T-helper 1 cell treated with Interleukin-12 subunit alpha and Interleukin-12 subunit beta and Interleukin-4 antibody, amounts not matched to agents 30 μg/mL and 1 μg/mL, for 36 hours (primary cell): Measurements from ENCODE around the gene RND1.

Experiments used
- H3K27ac Mint-ChIP-seq: one replicate; pipeline ENCODE4 v1.8.0; 2021; ENCODE audit warnings: mild to moderate bottlenecking, mixed read lengths
- H3K27me3 Mint-ChIP-seq: one replicate; pipeline ENCODE4 v1.8.0; 2021; ENCODE audit warnings: low read depth, mixed read lengths
- H3K36me3 Mint-ChIP-seq: one replicate; pipeline ENCODE4 v1.8.0; 2021; ENCODE audit warnings: low read depth, mixed read lengths
- H3K4me1 Mint-ChIP-seq: one replicate; pipeline ENCODE4 v1.8.0; 2021; ENCODE audit warnings: low read depth, mixed read lengths
- H3K4me3 Mint-ChIP-seq: one replicate; pipeline ENCODE4 v1.8.0; 2021; ENCODE audit warnings: mild to moderate bottlenecking, moderate library complexity, mixed read lengths
- H3K9me3 Mint-ChIP-seq: one replicate; pipeline ENCODE4 v1.8.0; 2021; ENCODE audit warnings: mixed read lengths

RND1 gene

DNA sequence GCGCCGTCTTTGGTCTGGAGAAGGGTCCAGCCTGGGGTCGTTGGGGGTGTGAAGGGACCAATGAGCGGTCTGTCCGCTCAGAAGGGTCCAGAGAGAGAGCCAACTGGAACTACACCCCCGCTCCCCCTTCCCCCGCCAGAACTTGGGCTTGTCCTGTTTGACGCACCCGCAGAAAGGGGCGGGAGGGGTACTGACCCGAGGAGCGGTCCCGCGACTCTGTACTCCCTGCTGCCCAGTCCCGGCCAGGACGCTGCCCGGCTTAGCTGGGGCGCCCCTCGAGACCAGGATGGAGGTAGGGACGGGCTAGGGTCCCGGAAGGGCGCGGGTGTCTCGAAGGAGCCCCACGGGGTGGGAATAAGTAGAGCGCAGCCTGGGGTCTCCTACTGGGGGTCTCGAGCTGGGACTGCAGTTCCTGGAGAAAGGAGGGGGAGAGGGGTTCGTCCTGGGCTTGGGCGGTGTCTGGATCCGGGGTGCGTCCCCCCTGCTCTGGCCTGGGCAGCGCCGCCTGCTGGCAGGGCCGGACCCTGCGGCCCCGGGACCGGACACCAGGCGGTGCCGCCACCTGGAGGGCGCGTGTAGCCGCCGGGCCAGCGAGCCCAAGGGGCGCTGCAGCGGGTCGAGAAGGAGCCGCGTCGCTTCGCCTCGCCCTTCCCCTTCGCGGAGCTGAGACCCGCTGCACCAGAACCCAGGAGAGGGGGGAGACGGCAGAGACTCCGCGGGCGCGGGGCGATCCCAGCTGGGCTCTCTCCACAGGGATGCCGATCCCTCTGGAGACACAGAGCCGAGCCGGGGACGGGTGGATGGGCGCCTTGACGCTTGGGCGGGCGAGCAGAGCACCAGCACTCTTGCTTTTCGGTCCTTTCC is 51.2 kb downstream of the RND1 start:
- peaks cover 25% of the 10 kb centered on the region for H3K27me3 Mint-ChIP-seq
- H3K36me3 Mint-ChIP-seq, result no peaks in the 10 kb centered on the region
- H3K9me3 Mint-ChIP-seq, result no peaks in the 10 kb centered on the region
- H3K27ac Mint-ChIP-seq, result peak overlapping the region; percentile 31
- peak overlapping the region; percentile 90 for H3K4me3 Mint-ChIP-seq
- peaks cover 22% of the 10 kb centered on the region for H3K4me1 Mint-ChIP-seq

DNA sequence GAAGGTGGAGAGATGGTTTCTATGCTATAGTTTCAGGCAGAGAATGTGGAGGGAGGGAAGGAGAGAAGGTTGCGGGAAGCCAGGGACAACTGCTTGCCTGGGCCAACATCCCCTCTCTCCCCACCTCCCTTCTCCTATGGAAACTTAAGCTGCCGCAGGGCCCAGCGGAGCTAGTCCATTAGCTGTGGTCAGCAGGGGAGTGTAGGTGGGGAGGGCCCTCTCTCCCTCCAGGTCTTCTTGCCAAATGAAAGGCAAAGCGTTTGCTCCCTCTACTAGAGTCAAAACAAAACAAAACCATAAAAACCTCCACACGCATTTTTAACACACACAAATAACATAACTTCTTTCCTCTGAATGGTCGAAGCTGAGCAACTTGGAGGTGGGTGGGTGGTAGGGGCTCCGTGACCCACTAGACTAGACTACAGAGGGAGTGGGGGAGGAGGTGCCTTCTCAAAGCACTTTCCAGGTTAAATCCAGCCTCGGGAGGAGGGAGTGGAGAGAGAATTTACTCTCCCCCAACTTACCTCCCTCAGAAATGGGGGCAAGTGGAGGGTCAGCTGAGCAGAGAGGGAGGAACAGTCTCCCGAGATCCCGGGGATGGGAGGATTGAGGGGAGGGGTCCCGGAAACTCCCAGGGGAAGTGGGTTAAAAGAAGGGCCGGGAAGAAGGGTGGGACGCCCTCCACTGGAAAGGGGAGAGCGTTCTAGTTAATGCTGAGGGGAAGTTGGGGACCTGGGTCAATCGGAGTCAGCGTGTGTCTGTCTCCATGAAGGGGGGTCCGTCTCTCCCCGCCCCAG is 52.0 kb downstream of the RND1 start:
- H3K4me1 Mint-ChIP-seq, result peaks cover 20% of the 10 kb centered on the region
- peaks cover 18% of the 10 kb centered on the region for H3K27me3 Mint-ChIP-seq
- H3K9me3 Mint-ChIP-seq, result no peaks in the 10 kb centered on the region
- peak overlapping the region; percentile 82 for H3K4me3 Mint-ChIP-seq
- peak overlapping the region; percentile 45 for H3K27ac Mint-ChIP-seq
- no peaks in the 10 kb centered on the region for H3K36me3 Mint-ChIP-seq

DNA sequence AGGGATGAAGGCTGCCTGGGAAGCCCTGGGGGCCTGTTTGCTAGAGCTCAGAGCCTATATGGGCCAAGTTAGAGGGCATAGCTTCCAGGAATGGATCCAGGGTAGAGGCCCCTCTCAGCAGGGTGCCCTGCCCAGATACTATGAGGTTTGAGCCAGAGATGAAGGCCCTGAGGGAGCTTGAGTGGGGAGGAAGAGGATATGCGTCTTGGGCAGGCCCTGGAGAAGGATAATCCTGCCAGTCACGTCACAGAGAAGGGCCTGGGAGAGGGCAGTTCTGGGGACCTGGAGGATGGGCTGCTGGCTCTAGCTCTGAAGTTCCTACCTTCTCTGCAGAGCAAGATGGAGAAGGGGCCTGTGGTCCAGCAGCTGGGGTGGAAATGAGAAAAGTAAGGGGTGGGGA is 53.3 kb downstream of the RND1 start:
- Mint-ChIP-seq H3K4me1 (peaks cover 16% of the 10 kb centered on the region), H3K9me3 (no peaks in the 10 kb centered on the region), H3K27ac (no peak overlapping the region), H3K4me3 (peak overlapping the region; percentile 52), H3K27me3 (peaks cover 14% of the 10 kb centered on the region), H3K36me3 (no peaks in the 10 kb centered on the region)

- Mint-ChIP-seq H3K4me3 (no peak overlapping the region), H3K4me1 (peaks cover 10% of the 10 kb centered on the region), H3K27ac (no peak overlapping the region), H3K27me3 (peaks cover 8% of the 10 kb centered on the region), H3K36me3 (no peaks in the 10 kb centered on the region), H3K9me3 (no peaks in the 10 kb centered on the region)
Measured at GRCh38 chr12:48811437-48812090, 54.1 kb downstream of the RND1 start.

DNA sequence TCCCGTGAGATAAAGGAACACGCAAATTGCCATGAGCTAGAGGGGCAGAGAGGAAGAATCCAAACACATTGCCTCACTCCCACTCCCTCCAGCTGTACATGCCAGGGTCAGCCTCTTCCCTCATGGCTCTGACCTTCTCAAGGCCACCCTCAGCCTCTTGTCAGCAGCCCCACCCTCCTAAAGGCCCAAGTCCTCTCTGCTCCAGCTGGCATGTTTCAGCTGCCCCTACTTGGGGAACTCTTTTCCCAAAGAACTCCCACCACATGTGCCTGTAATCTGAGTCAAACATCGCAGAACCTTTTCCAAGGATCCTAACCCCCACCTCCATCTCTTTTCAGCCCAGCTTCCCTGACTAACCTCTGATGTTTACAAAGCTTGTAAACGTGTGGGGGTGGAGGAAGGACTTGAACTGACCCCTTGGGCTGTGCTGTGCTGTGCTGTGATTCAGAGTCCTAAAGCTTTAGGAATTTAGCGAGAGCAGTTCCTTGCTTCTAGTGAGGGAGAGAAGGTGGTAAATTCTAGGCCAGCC is 54.7 kb downstream of the RND1 start:
- Mint-ChIP-seq H3K4me3 (no peak overlapping the region), H3K36me3 (no peaks in the 10 kb centered on the region), H3K4me1 (peaks cover 6% of the 10 kb centered on the region), H3K9me3 (no peaks in the 10 kb centered on the region), H3K27ac (no peak overlapping the region), H3K27me3 (peaks cover 3% of the 10 kb centered on the region)

DNA sequence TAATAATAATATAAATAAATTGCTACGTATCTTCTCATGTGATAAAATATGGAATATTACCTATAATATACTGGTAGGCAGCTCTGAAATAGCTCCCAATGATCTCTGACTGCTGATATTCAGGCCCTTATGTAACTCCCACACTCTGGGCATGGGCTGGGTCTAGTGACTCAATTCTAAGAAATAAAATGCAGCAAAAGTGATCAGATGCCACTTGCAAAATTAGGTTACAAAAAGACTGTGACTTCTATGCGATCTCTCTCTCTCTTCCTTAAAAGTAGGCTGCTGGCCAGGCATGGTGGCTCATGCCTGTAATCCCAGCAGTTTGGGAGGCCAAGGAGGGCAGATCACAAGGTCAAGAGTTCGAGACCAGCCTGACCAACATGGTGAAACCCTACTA is 57.7 kb downstream of the RND1 start:
- H3K9me3 Mint-ChIP-seq, result no peaks in the 10 kb centered on the region
- no peaks in the 10 kb centered on the region for H3K27me3 Mint-ChIP-seq
- no peak overlapping the region for H3K4me3 Mint-ChIP-seq
- H3K4me1 Mint-ChIP-seq, result peaks cover 4% of the 10 kb centered on the region
- no peak overlapping the region for H3K27ac Mint-ChIP-seq
- H3K36me3 Mint-ChIP-seq, result no peaks in the 10 kb centered on the region
